GM12878 (cell line): Measurements from ENCODE around the gene TERB1. TPM values are rescaled to one million over a fixed set of nuclear protein-coding genes. Genes with fewer than 3 reads are reported as not detected.

Experiments used
- ATAC-seq: fragments of 200-7000 bp; cut with Tn5 transposase; 3 replicates; pipeline ENCODE4 v1.9.1; 2020; ENCODE audit warnings: mild to moderate bottlenecking, moderate library complexity
- BruUV-seq: library from RNA; stranded (reverse); fragments of 400-500 nt; replicated peaks from 2 replicates; lab custom pipeline; 2021; lab: Mats Ljungman, UMichigan
- CTCF ChIA-PET: fragments of 300-600 bp; sonication (Branson Sonifier 250); formaldehyde crosslinking; extraction: SDS; loops from one replicate; lab custom pipeline; 2021; ENCODE audit warnings: inconsistent platforms; lab: Yijun Ruan, JAX
- POLR2A ChIA-PET: fragments of 350-600 bp; formaldehyde crosslinking; extraction: SDS; loops from one replicate; lab custom pipeline; 2021; ENCODE audit warnings: inconsistent platforms; lab: Charles Lee
- RAD21 ChIA-PET: fragments of 300-600 bp; sonication (Branson Sonifier 250); formaldehyde crosslinking; loops from one replicate; lab custom pipeline; 2023; ENCODE audit warnings: antibody characterized with exemption; ENCODE audit not compliant: unreplicated experiment; lab: Charles Lee
- SMC1A ChIA-PET: fragments of 300-600 bp; sonication (Branson Sonifier 250); formaldehyde crosslinking; loops from one replicate; lab custom pipeline; 2023; ENCODE audit not compliant: unreplicated experiment, uncharacterized antibody; lab: Charles Lee
- DNase-seq: peaks from one replicate; pipeline ENCODE4 v3.0.0-alpha.2; 2011; ENCODE audit warnings: low read depth, low spot score
- FAIRE-seq: peaks from 3 replicates; lab custom pipeline; 2011; peaks lifted over from hg19 to GRCh38; lab: Jason Lieb, UNC
- H2AFZ ChIP-seq: 2 replicates; pipeline ENCODE4 v1.6.0; 2011; ENCODE audit warnings: low read depth, low read length, control low read depth; ENCODE audit not compliant: control insufficient read depth
- H3K27ac ChIP-seq: 2 replicates; pipeline ENCODE4 v1.5.1; 2011; ENCODE audit warnings: control low read depth; ENCODE audit not compliant: control insufficient read depth, insufficient read depth
- H3K27me3 ChIP-seq, 2 experiments: replicated peaks in 1 of 2; 2 replicates each; pipeline versions ENCODE4 v1.6.0 to v1.6.1; 2011; ENCODE audit warnings: low read length in 1 of 2; ENCODE audit not compliant: control insufficient read depth in 2 of 2, insufficient read depth in 2 of 2
- H3K36me3 ChIP-seq, 2 experiments: 2 replicates each; pipeline ENCODE4 v1.5.1; 2011; ENCODE audit warnings: low read length in 1 of 2; ENCODE audit not compliant: control insufficient read depth in 2 of 2, insufficient read depth in 2 of 2
- H3K4me1 ChIP-seq: 2 replicates; pipeline ENCODE4 v1.6.1; 2011; ENCODE audit warnings: mild to moderate bottlenecking, low read length, moderate library complexity, mixed read lengths; ENCODE audit not compliant: control insufficient read depth, insufficient read depth
- H3K4me2 ChIP-seq: 2 replicates; pipeline ENCODE4 v1.6.0; 2011; ENCODE audit warnings: control low read depth; ENCODE audit not compliant: control insufficient read depth, insufficient read depth
- H3K4me3 ChIP-seq: fragments of 200-600 bp; sonication (generic); 2 replicates; pipeline ENCODE4 v1.5.1; 2016
- H3K79me2 ChIP-seq: 2 replicates; pipeline ENCODE4 v1.6.0; 2011; ENCODE audit warnings: low read length; ENCODE audit not compliant: control insufficient read depth, insufficient read depth
- H3K9ac ChIP-seq: 2 replicates; pipeline ENCODE4 v1.8.0; 2011; ENCODE audit warnings: low read length, control low read depth, mixed read lengths; ENCODE audit not compliant: control insufficient read depth, insufficient read depth
- H3K9me3 ChIP-seq: replicated peaks from 3 replicates; pipeline ENCODE4 v1.5.1; 2011; ENCODE audit warnings: mild to moderate bottlenecking, low read length; ENCODE audit not compliant: control insufficient read depth, insufficient read depth
- H4K20me1 ChIP-seq: 2 replicates; pipeline ENCODE4 v1.6.0; 2011; ENCODE audit not compliant: control insufficient read depth, insufficient read depth
- EP300 ChIP-seq, 2 experiments: fragments of 150-350 bp in 1 of 2; IDR thresholded peaks; 2 replicates each; pipeline ENCODE4 v1.6.1; 2011 to 2012; ENCODE audit warnings: low read depth in 2 of 2, low read length in 2 of 2, borderline replicate concordance in 1 of 2, improper control_type of control experiment in 1 of 2, inconsistent platforms in 1 of 2; ENCODE audit not compliant: control insufficient read depth in 1 of 2
- NR2C1 ChIP-seq: fragments of 450-650 bp; IDR thresholded peaks from 2 replicates; pipeline ENCODE4 v1.6.1; 2017; ENCODE audit warnings: antibody characterized with exemption, mild to moderate bottlenecking, moderate library complexity
- NR2C2 ChIP-seq: IDR thresholded peaks from 2 replicates; pipeline ENCODE4 v1.6.1; 2011; ENCODE audit warnings: borderline replicate concordance, low read depth; ENCODE audit not compliant: control insufficient read depth, insufficient read length
- RUNX3 ChIP-seq: IDR thresholded peaks from 2 replicates; pipeline ENCODE4 v1.6.1; 2012; ENCODE audit warnings: low read length, inconsistent platforms
- SIX5 ChIP-seq: IDR thresholded peaks from 2 replicates; pipeline ENCODE4 v1.6.1; 2011; ENCODE audit warnings: mild to moderate bottlenecking, low read depth, low read length, moderate library complexity; ENCODE audit not compliant: severe bottlenecking
- SMARCA5 ChIP-seq: fragments of 450-650 bp; IDR thresholded peaks from 2 replicates; pipeline ENCODE4 v1.6.1; 2017; ENCODE audit warnings: mild to moderate bottlenecking
- TBL1XR1 ChIP-seq: IDR thresholded peaks from 2 replicates; pipeline ENCODE4 v1.6.1; 2012; ENCODE audit warnings: low read depth, low read length, improper control_type of control experiment
- ZBTB33 ChIP-seq: fragments of 450-650 bp; IDR thresholded peaks from 2 replicates; pipeline ENCODE4 v1.6.1; 2017; ENCODE audit warnings: mild to moderate bottlenecking
- WGBS: methylation state at CpG from one replicate; pipeline ENCODE4 v1.1.6; 2016; ENCODE audit warnings: low lambda C conversion rate; ENCODE audit not compliant: insufficient replicate concordance, insufficient coverage; ENCODE audit errors: missing lambda C conversion rate; 5-methylcytosine and 5-hydroxymethylcytosine counted together
- in situ Hi-C: fragments of 300-500 bp; cut with MboI; formaldehyde crosslinking; loops from 9 replicates; pipeline ENCODE4 v1.14.3; 2018; ENCODE audit warnings: mixed read lengths
- intact Hi-C: fragments of 100-400 bp; cut with micrococcal nuclease; formaldehyde crosslinking; loops from one replicate; pipeline ENCODE4 v1.14.2; 2022; ENCODE audit not compliant: unreplicated experiment
- polyA plus RNA-seq, 11 experiments: library from polyadenylated mRNA; depleted of rRNA in 4 of 11; unstranded in 6 of 11; stranded (reverse) in 5 of 11; fragments of >200 nt; fragmentation: Nextera tagmentation in 4 of 11; fragmentation: Illumina TruSeq in 1 of 11; extraction: Ambion mirVana in 4 of 11; extraction: Trizol in 1 of 11; gene quantifications; 1 replicate in 1 of 11; 2 replicates in 10 of 11; pipeline versions ENCODE4 v1.2.1 to v1.2.3, GENCODE V29; 2011 to 2016; ENCODE audit warnings: inconsistent platforms in 2 of 11, missing spikeins in 2 of 11, low read depth in 1 of 11
- total RNA-seq, 4 experiments: library from RNA; depleted of rRNA in 3 of 4; stranded (reverse); fragments of >200 nt in 3 of 4; fragmentation: Illumina TruSeq in 1 of 4; extraction: Trizol in 1 of 4; gene quantifications; 2 replicates each; pipeline versions ENCODE4 v1.2.1 to v1.2.3, GENCODE V29; 2013 to 2021

The TERB1 gene
- total and polyA plus RNA-seq, 10 of the 15 experiments (the other 5 are each of a cell fraction or from before 2014, with no cell fraction given) = 0.03 to 0.10 (median 0.06) TPM; not detected in 7

GRCh38 chr16:66750279-66751052, 50.9 kb downstream of the TERB1 start:
- FAIRE-seq (no peak), DNase-seq (no peak), ATAC-seq (peak; percentile 22)
- Histone ChIP-seq H3K4me2 (peak overlapping the region; percentile 94), H3K79me2 (peaks cover 32% of the 10 kb centered on the region), H3K4me3 (peak overlapping the region; percentile 84), H4K20me1 (no peaks in the 10 kb centered on the region), H3K9me3 (no peaks in the 10 kb centered on the region), H3K36me3 (peaks cover 2 to 8% of the 10 kb centered on the region in 2 experiments; a peak in 3 of 4 replicates), H3K27me3 (peaks cover 0 to 3% of the 10 kb centered on the region in 2 experiments; a peak in 1 of 4 replicates), H3K4me1 (peaks cover 7% of the 10 kb centered on the region), H3K9ac (peak overlapping the region; percentile 92), H2AFZ (no peak overlapping the region), H3K27ac (peak overlapping the region; percentile 92)
- ChIA-PET CTCF (interaction anchor here (1.0 to 3.1 kb wide), 6 partner anchors 11 to 343 kb away, joined by 3 to 43 read pairs (median 10); partner anchors contain the start of gene NAE1), POLR2A (no interaction called here), SMC1A (interaction anchor here (0.9 to 2.0 kb wide), 3 partner anchors 22 to 345 kb away, joined by 3 to 8 read pairs (median 5); no protein-coding TSS in a partner anchor), RAD21 (interaction anchor here (0.8 to 1.8 kb wide), 3 partner anchors 80 to 343 kb away, joined by 4 read pairs; partner anchors contain the start of gene NAE1)
- in situ Hi-C loops = no loop called here
- no TSS peak for BruUV-seq
- WGBS = 13% methylated on average over 12 of the region's 12 CpGs
- intact Hi-C loops = loop anchor here (5.0 kb wide), 1 partner anchor 177 kb away; the partner anchor contains the start of gene RRAD
- TF ChIP-seq TBL1XR1 = no peak
- TF ChIP-seq RUNX3 = peak; percentile 41; the same call in 1 of the 2 replicates

- H3K36me3 ChIP-seq = peaks cover 5 to 14% of the 10 kb centered on the region in 2 experiments
- ATAC-seq (peak; percentile 73), DNase-seq (peak; percentile 71)
- no peak for TF ChIP-seq ZBTB33
- no peak for TF ChIP-seq EP300 (IDR thresholded peaks at IDR 0.05; ENCODE audit: borderline replicate concordance in 1 of 2, control insufficient read depth in 1 of 2, low read depth in 2 of 2, low read length in 2 of 2)
- no peak for TF ChIP-seq SMARCA5
- no peak for TF ChIP-seq NR2C2
- no peak for TF ChIP-seq SIX5
- TF ChIP-seq NR2C1 = no peak
- TF ChIP-seq RUNX3 = peak; percentile 79
Measured at GRCh38 chr16:66746682-66747081, 54.7 kb downstream of the TERB1 start.

More at GRCh38 chr16:66746682-66747081, 54.7 kb downstream of the TERB1 start:
- intact Hi-C loops = loop anchor here (5.0 kb wide), 1 partner anchor 121 kb away; no protein-coding TSS in a partner anchor
- ChIA-PET SMC1A (interaction anchor here (0.5 to 1.7 kb wide), 2 partner anchors 10 to 747 kb away, joined by 3 to 4 read pairs; no protein-coding TSS in a partner anchor), RAD21 (no interaction called here), POLR2A (no interaction called here), CTCF (interaction anchor here (0.6 to 1.4 kb wide), 4 partner anchors 10 to 156 kb away, joined by 3 to 6 read pairs (median 4); no protein-coding TSS in a partner anchor)
- no peak for FAIRE-seq
- peaks cover 32% of the 10 kb centered on the region for H3K79me2 ChIP-seq
- no peak overlapping the region; the same call in 1 of the 2 replicates for H3K4me2 ChIP-seq
- peaks cover 7% of the 10 kb centered on the region for H3K4me1 ChIP-seq
- H3K27me3 ChIP-seq = no peaks in the 10 kb centered on the region
- H3K27ac ChIP-seq = 0 out of 2 replicates have a peak overlapping the region, but pooled peaks have one; percentile 29
- H3K4me3 ChIP-seq = no peak overlapping the region
- no peak overlapping the region for H2AFZ ChIP-seq
- WGBS = 0% methylated on average over 1 of the region's 1 CpG
- in situ Hi-C loops = no loop called here
- no peak overlapping the region for H3K9ac ChIP-seq
- H4K20me1 ChIP-seq = no peaks in the 10 kb centered on the region
- no peaks in the 10 kb centered on the region for H3K9me3 ChIP-seq
- no TSS peak for BruUV-seq
